Measurements from ENCODE around the gene CELF4.

CELF4 gene

DNA sequence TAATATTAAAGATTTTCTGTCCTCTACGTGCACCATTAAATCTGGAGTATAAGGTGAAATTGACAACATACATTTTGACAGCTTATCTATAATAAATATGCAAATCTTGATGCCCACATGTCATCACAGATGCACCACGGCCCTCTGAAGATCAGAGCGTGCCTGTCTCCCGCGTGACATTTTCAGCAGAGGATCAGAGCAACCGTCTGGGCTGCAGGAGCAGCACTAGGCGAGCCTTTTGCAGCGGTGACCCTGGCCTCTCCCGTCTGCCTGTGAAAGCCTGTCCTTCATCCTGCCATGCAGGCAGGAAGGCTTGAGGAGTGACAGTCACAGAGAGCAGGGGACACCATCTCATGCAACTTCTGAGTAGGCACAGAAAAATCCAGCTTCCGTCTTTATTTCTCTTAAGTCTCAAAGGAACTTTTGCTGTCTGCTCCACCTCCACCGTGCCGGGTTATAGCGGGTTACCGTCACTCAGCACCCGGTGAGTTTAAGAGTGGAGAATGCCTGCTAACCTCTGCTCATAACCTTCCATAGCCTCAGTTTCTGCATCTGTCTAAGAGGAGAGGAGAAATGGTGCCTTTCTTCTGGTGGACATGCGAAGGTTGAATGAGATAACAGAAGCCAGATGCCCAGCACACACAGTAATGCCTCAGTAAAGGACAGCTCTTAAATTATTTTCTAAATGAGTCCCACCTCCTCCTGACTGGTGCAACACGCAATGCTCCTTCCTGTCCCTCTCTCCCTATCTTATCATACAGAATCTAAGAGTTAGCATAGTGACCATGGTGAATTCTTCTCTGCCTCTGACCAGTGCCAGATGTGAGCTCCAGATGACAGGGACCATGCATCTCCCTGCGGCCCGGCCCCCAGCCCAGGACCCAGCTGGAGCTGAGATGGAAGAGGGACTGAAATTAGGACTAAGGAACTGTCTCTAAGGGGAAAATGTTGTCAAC, 43.8 kb downstream of the CELF4 start:
- DNase-seq, result no peak

DNA sequence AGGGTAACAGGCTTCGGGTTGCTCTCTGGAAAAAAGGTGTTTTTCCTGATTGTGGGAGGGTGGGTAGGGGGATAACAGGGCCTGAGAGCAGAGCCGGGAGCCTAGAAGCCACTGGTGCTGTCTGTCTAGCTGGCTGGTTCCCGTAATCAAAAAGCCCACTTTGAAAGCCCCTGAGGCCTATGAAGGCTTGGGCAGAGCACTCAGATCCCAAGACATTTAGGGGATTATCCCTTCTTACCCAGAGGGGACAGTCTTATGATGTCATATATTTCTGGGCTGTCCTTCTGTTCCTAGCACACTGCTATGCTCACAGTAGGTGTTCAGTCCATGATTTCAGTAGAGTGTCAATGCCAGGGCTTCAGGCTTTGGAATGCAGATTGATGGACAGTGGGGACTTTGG, 45.1 kb downstream of the CELF4 start:
- DNase-seq, result no peak

DNA sequence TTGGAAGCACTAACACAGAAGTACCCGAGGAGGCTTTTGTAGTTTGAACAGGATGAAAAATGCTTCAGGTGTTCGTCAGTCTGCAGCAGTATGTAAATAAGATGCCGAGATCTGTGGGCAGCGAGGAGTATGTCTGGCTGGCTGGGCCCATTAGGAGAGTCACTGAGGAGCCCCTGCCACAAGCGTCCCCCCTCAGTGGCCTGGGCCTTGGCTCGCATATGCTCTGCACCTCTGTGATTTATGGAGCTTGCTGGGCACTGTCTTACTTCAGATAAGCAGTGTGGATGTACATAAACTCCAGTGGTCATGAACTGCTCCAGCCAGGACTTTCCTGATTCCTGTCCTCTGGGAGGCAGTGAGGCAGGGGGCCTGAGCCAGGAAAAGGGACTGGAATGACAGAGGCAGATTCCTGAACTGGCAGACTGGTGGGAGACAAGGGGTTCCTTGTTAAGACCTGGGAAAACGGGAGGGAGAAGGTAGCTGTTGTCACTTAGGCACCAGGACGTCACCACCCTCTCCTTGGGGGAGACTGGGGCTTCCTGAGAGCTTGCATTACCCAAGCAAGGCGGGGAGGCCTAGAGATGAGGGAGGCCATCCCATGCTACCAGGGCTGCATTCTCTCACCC, 46.0 kb downstream of the CELF4 start:
- DNase-seq, result no peak

DNA sequence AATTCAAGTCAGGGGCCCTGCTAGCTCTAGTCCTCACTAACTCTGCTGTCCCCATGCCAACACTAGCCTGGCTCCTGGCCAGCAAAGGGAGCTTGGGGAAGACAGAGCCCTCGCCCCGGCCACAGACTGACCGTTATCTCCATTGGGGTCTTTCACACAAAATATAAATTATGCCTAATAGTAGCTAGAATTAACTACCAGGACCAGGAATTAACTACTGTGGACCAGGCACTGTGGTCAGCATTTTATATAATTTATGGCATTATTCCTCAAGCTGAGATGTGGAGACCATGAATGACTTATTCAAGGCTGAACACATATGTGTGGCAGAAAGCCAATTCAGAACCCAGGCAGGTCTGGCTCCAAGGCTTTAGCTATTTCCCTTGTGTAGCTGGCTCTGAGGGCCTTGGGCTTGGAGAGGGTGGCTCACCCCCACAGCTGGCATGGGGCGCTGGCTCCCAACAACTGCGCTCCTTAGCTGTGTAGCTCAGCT, 49.2 kb downstream of the CELF4 start:
- no peak for DNase-seq

- DNase-seq, result no peak
Observed at GRCh38 chr18:37514953-37515352, 50.6 kb downstream of the CELF4 start.

GRCh38 chr18:37512400-37512799, 53.2 kb downstream of the CELF4 start:
- no peak for DNase-seq

- DNase-seq, result no peak
Observed at GRCh38 chr18:37511721-37512298, 53.8 kb downstream of the CELF4 start.

DNA sequence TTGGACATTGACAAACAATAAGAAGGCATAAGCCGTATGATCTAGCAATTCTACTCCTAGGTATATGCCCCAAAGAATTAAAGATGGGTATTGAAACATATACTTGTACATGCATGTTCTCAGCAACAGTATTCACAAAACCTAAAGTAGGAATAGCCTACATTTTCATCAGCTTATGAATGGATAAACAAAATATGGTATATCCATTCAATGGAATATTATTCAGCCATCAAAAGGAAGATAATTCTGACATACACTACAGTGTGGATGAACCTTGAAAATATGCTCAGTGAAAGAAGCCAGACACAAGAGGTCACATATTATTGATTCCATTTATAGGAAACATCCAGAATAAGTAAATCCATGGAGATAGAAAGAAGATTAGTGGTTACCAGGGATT, 56.0 kb downstream of the CELF4 start:
- no peak for DNase-seq

DNA sequence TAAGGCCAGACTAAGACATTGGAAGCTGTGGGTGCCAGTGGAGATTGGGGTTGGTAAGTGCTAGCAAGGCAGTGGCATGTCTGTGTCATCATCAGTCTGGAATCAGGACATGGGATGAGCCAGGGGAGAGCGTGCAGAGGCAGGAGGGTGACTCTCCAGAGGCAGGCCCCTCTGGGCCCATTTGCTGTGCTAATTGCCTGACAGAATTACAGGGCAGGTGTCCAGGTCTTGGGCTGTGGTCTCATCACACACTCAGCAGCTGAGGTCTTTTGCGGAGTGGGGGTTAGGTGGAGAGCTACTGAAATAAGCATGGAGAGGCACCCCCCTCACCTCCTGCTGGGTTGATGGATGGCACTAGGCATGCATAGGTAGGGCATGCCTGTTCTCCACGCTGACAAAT, 57.4 kb downstream of the CELF4 start:
- DNase-seq, result no peak

- no peak for DNase-seq
Observed at GRCh38 chr18:37507239-37507638, 58.4 kb downstream of the CELF4 start.

DNA sequence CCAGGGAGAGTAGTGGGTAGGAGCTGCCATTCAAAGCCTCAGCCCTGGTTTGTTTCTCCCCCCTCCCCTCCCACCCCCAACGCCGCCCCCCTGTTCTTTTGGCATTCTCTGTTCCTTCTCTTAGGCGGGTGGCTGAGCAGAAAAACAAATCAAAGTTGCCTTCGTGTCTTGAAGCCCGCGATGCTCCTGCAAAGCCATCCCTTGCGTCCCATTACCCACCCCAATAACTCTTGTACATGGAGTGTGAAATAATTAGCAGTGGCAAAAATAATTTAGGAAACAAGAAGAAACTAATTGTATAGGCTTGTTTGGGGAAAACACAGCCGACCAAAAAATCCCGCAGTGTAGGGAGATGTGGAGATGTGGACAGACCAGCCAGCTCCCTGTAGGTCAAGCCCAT, 59.6 kb downstream of the CELF4 start:
- DNase-seq, result no peak

GRCh38 chr18:37505321-37505720, 60.3 kb downstream of the CELF4 start:
- no peak for DNase-seq

DNA sequence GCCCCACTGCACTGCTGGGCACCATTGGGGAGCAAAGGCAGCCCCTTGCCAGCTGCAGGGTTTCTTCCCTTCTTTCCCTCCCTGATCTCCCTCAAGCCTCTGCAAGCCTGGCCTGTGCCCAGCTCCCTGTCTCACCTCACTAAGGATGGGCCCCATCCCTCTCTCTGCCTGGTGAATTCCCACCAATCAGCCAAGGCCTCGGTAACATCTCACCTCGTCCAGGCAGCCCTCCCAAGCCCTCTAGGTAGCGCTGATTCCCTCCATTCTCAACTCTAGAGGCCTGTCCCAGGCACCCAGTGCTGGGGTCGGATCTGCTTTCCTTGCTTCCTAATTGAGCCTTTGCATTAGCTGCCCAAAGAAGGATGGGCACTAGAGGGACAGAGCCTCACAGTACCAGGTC, 63.0 kb downstream of the CELF4 start:
- DNase-seq, result no peak

GRCh38 chr18:37502036-37502435, 63.6 kb downstream of the CELF4 start:
- no peak for DNase-seq

- no peak for DNase-seq
Observed at GRCh38 chr18:37501136-37501535, 64.5 kb downstream of the CELF4 start.

DNA sequence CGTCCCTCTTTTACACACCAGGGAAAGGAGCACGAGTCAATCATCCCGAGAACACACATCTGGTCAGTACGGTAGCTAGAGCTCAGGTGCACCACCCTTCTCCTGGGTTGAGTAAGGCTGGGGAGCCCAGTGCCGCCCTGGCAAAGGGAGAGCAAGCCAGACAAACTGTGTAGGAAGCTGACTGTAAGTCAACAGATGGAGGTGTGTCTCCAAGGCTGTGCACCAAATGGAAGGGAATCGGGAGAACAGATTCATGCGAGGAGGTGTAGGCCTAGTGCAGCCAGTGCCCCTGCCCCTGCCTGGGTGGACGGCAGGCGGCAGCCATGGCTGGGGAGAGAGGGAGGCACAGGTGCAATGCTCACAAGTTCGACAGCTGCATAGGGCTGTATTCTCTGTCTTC, 65.7 kb downstream of the CELF4 start:
- DNase-seq, result no peak

DNA sequence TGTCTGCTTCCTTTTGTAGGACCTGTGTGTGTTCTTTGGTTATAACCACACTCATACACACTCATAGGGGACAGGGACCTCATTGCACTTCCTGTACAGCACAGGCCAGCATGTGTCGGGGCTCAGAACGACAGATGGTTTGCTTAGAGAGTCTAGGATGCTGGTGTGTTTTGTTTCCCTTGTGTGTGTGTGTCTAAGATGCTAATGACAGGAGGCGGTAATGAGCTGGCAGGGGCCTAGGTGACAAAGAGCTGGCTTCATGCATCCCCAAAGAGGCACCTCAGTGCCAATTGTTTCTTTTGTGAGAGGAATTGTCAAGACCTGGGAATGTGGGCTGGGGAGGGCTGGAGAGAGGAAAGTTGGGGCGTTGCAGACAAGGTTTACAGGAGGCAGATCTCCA, 66.6 kb downstream of the CELF4 start:
- no peak for DNase-seq

DNA sequence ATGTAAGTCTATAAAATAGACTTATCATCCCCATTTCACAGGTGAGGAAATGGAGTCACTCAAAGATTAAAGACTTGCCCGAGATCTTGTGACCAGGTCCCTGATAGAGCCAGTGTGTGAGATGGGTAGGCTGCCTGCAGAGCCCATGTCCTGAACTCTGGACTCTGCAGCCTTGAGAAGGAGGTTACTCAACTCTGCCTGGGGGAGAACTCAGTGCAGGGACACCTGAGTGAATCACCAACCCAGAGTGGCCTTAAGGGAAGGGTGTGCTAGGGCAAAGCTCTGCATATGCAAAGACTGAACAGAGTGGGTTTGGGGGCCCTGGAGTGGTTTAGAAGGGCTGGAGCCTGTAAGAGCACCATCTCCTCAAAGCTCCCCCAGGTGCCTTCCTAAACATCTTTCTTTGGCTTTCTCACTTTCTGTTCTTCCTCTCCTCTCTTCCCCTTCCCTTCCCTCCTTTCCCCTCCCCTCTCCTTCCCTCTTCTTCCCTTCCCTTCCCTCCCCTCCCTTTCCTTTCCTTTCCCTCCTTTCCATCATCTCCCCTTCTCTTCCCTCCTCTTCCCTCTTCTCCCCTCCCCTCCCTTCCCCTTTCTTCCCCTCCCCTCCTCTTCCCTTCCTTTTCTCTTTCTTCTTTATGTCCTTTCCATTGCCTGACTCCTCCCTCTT, 67.6 kb downstream of the CELF4 start:
- no peak for DNase-seq

GRCh38 chr18:37496568-37496967, 69.0 kb downstream of the CELF4 start:
- no peak for DNase-seq

- no peak for DNase-seq
Observed at GRCh38 chr18:37495354-37495753, 70.2 kb downstream of the CELF4 start.

- DNase-seq, result no peak
Observed at GRCh38 chr18:37494406-37494805, 71.2 kb downstream of the CELF4 start.

GRCh38 chr18:37493352-37493935, 72.2 kb downstream of the CELF4 start:
- no peak for DNase-seq

DNA sequence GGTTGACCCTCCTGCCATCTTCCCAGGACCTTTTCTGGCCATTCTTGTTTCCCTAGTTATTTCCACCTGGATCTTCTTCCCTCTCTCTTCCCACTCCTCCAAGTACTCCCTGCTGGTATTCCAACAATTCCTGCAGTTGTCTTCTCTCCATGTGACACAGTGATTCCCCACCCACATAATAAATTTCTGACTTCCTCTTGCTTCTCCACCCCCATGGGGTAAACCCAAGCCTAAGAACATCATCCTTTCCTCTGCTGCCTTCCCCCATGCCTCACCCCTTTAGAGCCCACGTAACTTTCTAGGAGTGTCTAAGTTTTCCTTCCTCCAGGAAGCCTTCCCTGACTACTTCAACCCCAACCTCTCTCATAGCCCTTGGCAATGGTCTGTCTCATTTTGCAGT, 72.6 kb downstream of the CELF4 start:
- DNase-seq, result no peak
